PC-3 (cell line): ENCODE data around the gene PLXND1. TPM values are rescaled to one million over a fixed set of nuclear protein-coding genes. Genes with fewer than 3 reads are reported as not detected.

Source experiments
- ATAC-seq: fragments of 200-7000 bp; cut with Tn5 transposase; 2 replicates; pipeline ENCODE4 v1.9.1; 2020; ENCODE audit warnings: mild to moderate bottlenecking, moderate library complexity
- BruUV-seq: library from RNA; stranded (reverse); fragments of 400-500 nt; replicated peaks from 2 replicates; lab custom pipeline; 2021; lab: Mats Ljungman, UMichigan
- CTCF ChIA-PET: fragments of 300-600 bp; sonication (Branson Sonifier 250); formaldehyde crosslinking; loops from one replicate; lab custom pipeline; 2022; ENCODE audit warnings: antibody characterized with exemption; lab: Charles Lee
- POLR2A ChIA-PET: fragments of 300-600 bp; sonication (Branson Sonifier 250); formaldehyde crosslinking; loops from one replicate; lab custom pipeline; 2022; ENCODE audit warnings: antibody characterized with exemption; ENCODE audit not compliant: unreplicated experiment; lab: Charles Lee
- DNase-seq: peaks from one replicate; pipeline ENCODE4 v3.0.0-alpha.2; 2015
- H2AFZ ChIP-seq: fragments of 300-600 bp; sonication (generic); 2 replicates; pipeline ENCODE4 v1.6.0; 2016; ENCODE audit warnings: antibody characterized with exemption, low read length
- H3F3A ChIP-seq: fragments of 300-600 bp; sonication (generic); one replicate; pipeline ENCODE4 v1.6.0; 2017; ENCODE audit warnings: antibody characterized with exemption, low read length, control low read depth, mild to moderate bottlenecking; ENCODE audit not compliant: unreplicated experiment
- H3K27ac ChIP-seq: fragments of 300-600 bp; sonication (generic); 2 replicates; pipeline ENCODE4 v1.5.1; 2016; ENCODE audit warnings: mild to moderate bottlenecking, low read length
- H3K27me3 ChIP-seq: fragments of 300-600 bp; sonication (generic); 2 replicates; pipeline ENCODE4 v1.6.1; 2016; ENCODE audit warnings: low read length, mixed read lengths
- H3K36me3 ChIP-seq: fragments of 300-600 bp; sonication (generic); 2 replicates; pipeline ENCODE4 v1.6.1; 2016; ENCODE audit warnings: low read depth, mixed run types, low read length, mixed read lengths
- H3K4me1 ChIP-seq: fragments of 300-600 bp; sonication (generic); 2 replicates; pipeline ENCODE4 v1.5.1; 2016; ENCODE audit warnings: low read length; ENCODE audit not compliant: insufficient read depth
- H3K4me2 ChIP-seq: fragments of 300-600 bp; sonication (generic); 2 replicates; pipeline ENCODE4 v1.6.0; 2016; ENCODE audit warnings: low read length
- H3K4me3 ChIP-seq: fragments of 300-600 bp; sonication (generic); 2 replicates; pipeline ENCODE4 v1.5.1; 2016; ENCODE audit warnings: mild to moderate bottlenecking, low read length, mixed read lengths
- H3K79me2 ChIP-seq: fragments of 300-600 bp; sonication (generic); 2 replicates; pipeline ENCODE4 v1.6.1; 2017; ENCODE audit warnings: low read length, mixed read lengths
- H3K9ac ChIP-seq: fragments of 300-600 bp; sonication (generic); 2 replicates; pipeline ENCODE4 v1.6.0; 2016; ENCODE audit warnings: mild to moderate bottlenecking, low read length
- H3K9me2 ChIP-seq: fragments of 300-600 bp; sonication (generic); replicated peaks from 2 replicates; pipeline ENCODE4 v1.6.1; 2016; ENCODE audit warnings: mixed run types, low read length, mixed read lengths
- H3K9me3 ChIP-seq: fragments of 300-600 bp; sonication (generic); 2 replicates; pipeline ENCODE4 v1.6.1; 2016; ENCODE audit warnings: low read length, mixed read lengths
- H4K20me1 ChIP-seq: fragments of 300-600 bp; sonication (generic); 2 replicates; pipeline ENCODE4 v1.6.1; 2016; ENCODE audit warnings: low read length, mixed read lengths
- EZH2 ChIP-seq: fragments of 300-600 bp; sonication (generic); IDR thresholded peaks from one replicate; pipeline ENCODE4 v1.6.1; 2017; ENCODE audit warnings: antibody characterized with exemption, mild to moderate bottlenecking, low read length; ENCODE audit not compliant: unreplicated experiment
- EZH2phosphoT487 ChIP-seq: fragments of 300-600 bp; sonication (generic); IDR thresholded peaks from 2 replicates; pipeline ENCODE4 v1.6.1; 2018; ENCODE audit warnings: mild to moderate bottlenecking, antibody characterized with exemption, low read length, borderline replicate concordance
- intact Hi-C: fragments of 100-400 bp; cut with micrococcal nuclease; formaldehyde crosslinking; loops from 2 replicates; pipeline ENCODE4 v1.9.0; 2023
- total RNA-seq: library from RNA; depleted of rRNA; stranded (reverse); fragments of >200 nt; gene quantifications from 2 replicates; pipeline ENCODE4 v1.2.3, GENCODE V29; 2014
- TF ChIP-seq, protein P1 (sequence below): fragments of 300-600 bp; sonication (generic); conservative IDR thresholded peaks from 2 replicates; pipeline ENCODE4 v1.5.1; 2017; ENCODE audit warnings: antibody characterized with exemption, low read depth, mild to moderate bottlenecking, low read length

The PLXND1 gene
- total RNA-seq, 1 experiment from 2014 or later: 19.2 TPM

DNA sequence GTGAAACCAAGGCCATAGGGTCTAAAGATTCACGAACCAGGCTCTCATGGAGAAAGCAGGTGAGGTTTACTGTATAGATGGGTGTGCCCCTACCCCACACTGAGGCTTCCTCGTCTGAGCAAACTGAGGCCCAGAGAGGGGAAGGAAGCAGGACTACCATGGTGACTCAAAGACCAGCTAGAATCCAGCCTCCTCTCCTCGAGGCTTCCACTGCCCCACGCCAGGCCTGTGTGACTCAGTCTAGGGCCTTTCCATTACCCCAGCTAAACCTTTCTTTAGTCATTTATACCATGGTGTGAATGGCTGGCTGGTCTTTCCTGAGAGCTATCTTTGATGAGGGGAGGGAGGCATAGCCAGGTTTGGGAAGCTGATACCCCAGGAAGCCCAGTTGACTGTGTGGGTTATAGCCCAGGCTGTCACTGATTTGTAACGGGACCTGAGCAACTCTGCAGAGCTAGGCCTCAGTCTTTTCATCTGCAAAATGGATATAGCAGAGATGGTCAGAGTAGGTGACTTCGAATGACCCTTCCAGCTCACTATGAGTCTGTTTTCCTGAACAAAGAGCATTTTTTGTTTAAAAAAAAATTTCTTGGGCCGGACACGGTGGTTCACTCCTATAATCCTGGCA lies 81.0 kb downstream of the PLXND1 start:
- Histone ChIP-seq H3K9me2 (no peaks in the 10 kb centered on the region), H3K27ac (no peak overlapping the region), H3K4me1 (no peaks in the 10 kb centered on the region), H3K4me2 (no peak overlapping the region), H4K20me1 (no peaks in the 10 kb centered on the region), H3K79me2 (no peaks in the 10 kb centered on the region), H3F3A (no peaks in the 10 kb centered on the region), H2AFZ (no peak overlapping the region), H3K4me3 (no peak overlapping the region), H3K36me3 (no peaks in the 10 kb centered on the region), H3K9me3 (no peaks in the 10 kb centered on the region), H3K9ac (no peak overlapping the region), H3K27me3 (no peaks in the 10 kb centered on the region)
- BruUV-seq: no TSS peak
- no peak for ATAC-seq
- no peak for DNase-seq
- POLR2A ChIA-PET: no interaction called here
- intact Hi-C loops: no loop called here
- no peak for TF ChIP-seq EZH2
- TF ChIP-seq, protein P1, sequence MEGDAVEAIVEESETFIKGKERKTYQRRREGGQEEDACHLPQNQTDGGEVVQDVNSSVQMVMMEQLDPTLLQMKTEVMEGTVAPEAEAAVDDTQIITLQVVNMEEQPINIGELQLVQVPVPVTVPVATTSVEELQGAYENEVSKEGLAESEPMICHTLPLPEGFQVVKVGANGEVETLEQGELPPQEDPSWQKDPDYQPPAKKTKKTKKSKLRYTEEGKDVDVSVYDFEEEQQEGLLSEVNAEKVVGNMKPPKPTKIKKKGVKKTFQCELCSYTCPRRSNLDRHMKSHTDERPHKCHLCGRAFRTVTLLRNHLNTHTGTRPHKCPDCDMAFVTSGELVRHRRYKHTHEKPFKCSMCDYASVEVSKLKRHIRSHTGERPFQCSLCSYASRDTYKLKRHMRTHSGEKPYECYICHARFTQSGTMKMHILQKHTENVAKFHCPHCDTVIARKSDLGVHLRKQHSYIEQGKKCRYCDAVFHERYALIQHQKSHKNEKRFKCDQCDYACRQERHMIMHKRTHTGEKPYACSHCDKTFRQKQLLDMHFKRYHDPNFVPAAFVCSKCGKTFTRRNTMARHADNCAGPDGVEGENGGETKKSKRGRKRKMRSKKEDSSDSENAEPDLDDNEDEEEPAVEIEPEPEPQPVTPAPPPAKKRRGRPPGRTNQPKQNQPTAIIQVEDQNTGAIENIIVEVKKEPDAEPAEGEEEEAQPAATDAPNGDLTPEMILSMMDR: no peak
- no peak for TF ChIP-seq EZH2phosphoT487
- CTCF ChIA-PET: no interaction called here

DNA sequence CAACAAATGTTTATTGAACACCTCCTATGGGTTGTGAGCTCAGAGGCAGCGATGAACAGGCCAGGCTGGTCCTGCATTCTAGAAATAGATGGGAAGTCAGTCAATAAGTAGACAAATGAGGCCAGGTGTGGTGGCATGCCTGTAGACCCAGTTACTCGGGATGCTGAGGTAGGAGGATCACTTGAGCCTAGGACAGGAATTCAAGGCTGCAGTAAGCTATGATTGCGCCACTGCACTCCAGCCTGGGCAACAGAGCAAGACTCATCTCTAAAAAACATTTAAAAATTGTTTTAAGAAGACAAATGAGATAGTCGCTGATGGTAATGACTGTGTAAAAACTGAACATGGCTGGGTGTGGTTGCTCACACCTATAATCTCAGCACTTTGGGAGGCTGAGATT lies 82.4 kb downstream of the PLXND1 start:
- H3K9me2 ChIP-seq: no peaks in the 10 kb centered on the region
- BruUV-seq: no TSS peak
- no peak overlapping the region for H3K9ac ChIP-seq
- H3K36me3 ChIP-seq: no peaks in the 10 kb centered on the region
- ChIA-PET CTCF (no interaction called here), POLR2A (interaction anchor here (0.7 kb wide), 1 partner anchor 586 kb away, joined by 3 read pairs; no protein-coding TSS in a partner anchor)
- intact Hi-C loops: no loop called here
- H3K79me2 ChIP-seq: no peaks in the 10 kb centered on the region
- no peak overlapping the region for H3K4me3 ChIP-seq
- ATAC-seq (no peak), DNase-seq (no peak)
- no peaks in the 10 kb centered on the region for H3K27me3 ChIP-seq
- no peaks in the 10 kb centered on the region for H3F3A ChIP-seq
- TF ChIP-seq EZH2 (no peak), EZH2phosphoT487 (no peak)
- TF ChIP-seq, protein P1: no peak
- H4K20me1 ChIP-seq: no peaks in the 10 kb centered on the region
- H3K9me3 ChIP-seq: no peaks in the 10 kb centered on the region
- H3K4me1 ChIP-seq: no peaks in the 10 kb centered on the region
- H3K4me2 ChIP-seq: no peak overlapping the region
- H3K27ac ChIP-seq: no peak overlapping the region
- no peak overlapping the region for H2AFZ ChIP-seq

DNA sequence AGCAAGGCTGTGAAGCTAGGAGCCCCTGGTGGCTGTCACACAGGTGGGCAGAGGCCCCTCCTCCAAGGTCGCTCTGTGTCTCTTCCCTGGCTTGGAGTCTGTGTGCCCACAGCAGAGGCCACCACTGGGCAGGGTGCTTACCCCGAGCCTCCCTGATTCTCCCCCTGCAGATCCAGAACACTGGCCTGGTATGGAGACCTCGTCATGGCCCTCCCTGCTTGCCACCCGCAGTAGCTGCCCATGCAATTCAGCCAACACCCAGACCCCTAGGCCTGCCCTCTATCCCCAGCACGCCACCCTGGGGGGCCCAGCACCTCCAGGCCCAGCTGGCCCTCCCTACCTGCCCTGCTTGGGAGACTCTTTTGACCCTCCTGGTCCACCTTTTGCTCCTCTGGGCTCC lies 83.5 kb downstream of the PLXND1 start:
- Histone ChIP-seq H3K27me3 (no peaks in the 10 kb centered on the region), H3K4me1 (no peaks in the 10 kb centered on the region), H3F3A (no peaks in the 10 kb centered on the region), H3K27ac (no peak overlapping the region), H2AFZ (no peak overlapping the region), H4K20me1 (no peaks in the 10 kb centered on the region), H3K36me3 (no peaks in the 10 kb centered on the region), H3K9me2 (no peaks in the 10 kb centered on the region), H3K9ac (no peak overlapping the region), H3K4me2 (no peak overlapping the region), H3K79me2 (no peaks in the 10 kb centered on the region), H3K4me3 (no peak overlapping the region), H3K9me3 (no peaks in the 10 kb centered on the region)
- POLR2A ChIA-PET: no interaction called here
- ATAC-seq: no peak
- intact Hi-C loops: no loop called here
- no peak for DNase-seq
- TF ChIP-seq, protein P1: no peak
- TF ChIP-seq EZH2 (no peak), EZH2phosphoT487 (no peak)
- no TSS peak for BruUV-seq
- CTCF ChIA-PET: interaction anchor here (0.7 kb wide), 1 partner anchor 33 kb away, joined by 3 read pairs; no protein-coding TSS in a partner anchor
